Measurements from ENCODE around the gene POLR2H. TPM values are rescaled to one million over a fixed set of nuclear protein-coding genes. Genes with fewer than 3 reads are reported as not detected.

Gene POLR2H
- total and polyA plus RNA-seq, 10 of the 15 experiments (the other 5 are each of a cell fraction or from before 2014, with no cell fraction given): 74.2 to 357 (median 143) TPM

GRCh38 chr3:184343200-184343876 lies 18.2 kb upstream of the POLR2H start:
- H3K79me2 ChIP-seq (ENCODE audit: control insufficient read depth, insufficient read depth, low read length): no peaks in the 10 kb centered on the region
- no peak overlapping the region for H3K4me3 ChIP-seq
- H3K4me2 ChIP-seq (ENCODE audit: control insufficient read depth, insufficient read depth): no peak overlapping the region
- no peak overlapping the region for H3K27ac ChIP-seq (ENCODE audit: control insufficient read depth, insufficient read depth)
- ATAC-seq (no peak), DNase-seq (ENCODE audit: low read depth, low spot score) (no peak), FAIRE-seq (no peak)
- peaks cover 3% of the 10 kb centered on the region; the same call in 1 of the 2 replicates for H3K4me1 ChIP-seq (ENCODE audit: control insufficient read depth, insufficient read depth, low read length)
- no peak overlapping the region for H2AFZ ChIP-seq (ENCODE audit: control insufficient read depth, low read depth, low read length)
- H4K20me1 ChIP-seq (ENCODE audit: control insufficient read depth, insufficient read depth): no peaks in the 10 kb centered on the region
- H3K9ac ChIP-seq (ENCODE audit: control insufficient read depth, insufficient read depth, low read length): no peak overlapping the region
- no peaks in the 10 kb centered on the region for H3K27me3 ChIP-seq (replicated peaks in 1 of 2; ENCODE audit: control insufficient read depth in 2 of 2, insufficient read depth in 2 of 2, low read length in 1 of 2)
- no peaks in the 10 kb centered on the region for H3K36me3 ChIP-seq (ENCODE audit: control insufficient read depth in 2 of 2, insufficient read depth in 2 of 2, low read length in 1 of 2)
- no peaks in the 10 kb centered on the region for H3K9me3 ChIP-seq (replicated peaks; ENCODE audit: control insufficient read depth, insufficient read depth, low read length)
- TF ChIP-seq MLLT1 (IDR thresholded peaks at IDR 0.05) (no peak), BCLAF1 (IDR thresholded peaks at IDR 0.05) (no peak)
- ChIA-PET CTCF (no interaction called here), SMC1A (ENCODE audit: uncharacterized antibody, unreplicated experiment) (no interaction called here), POLR2A (no interaction called here), RAD21 (ENCODE audit: unreplicated experiment) (no interaction called here)
- no TSS peak for BruUV-seq (replicated peaks)
- in situ Hi-C loops (cut with MboI): no loop called here
- 57% methylated on average over 5 of the region's 5 CpGs for WGBS (ENCODE audit: insufficient coverage, insufficient replicate concordance, low lambda C conversion rate, missing lambda C conversion rate)
- intact Hi-C loops (cut with micrococcal nuclease; ENCODE audit: unreplicated experiment): no loop called here

Data from GM12878 (cell line).